GM18907 (cell line): Measurements from ENCODE around the gene ISG20.
"Not testable (repeated sequence)": the region's sequence is repeated elsewhere in the genome, so short reads cannot be mapped to it uniquely, and the experiment has no call there.

Source experiments
- ATAC-seq: cut with Tn5 transposase; IDR thresholded peaks from one replicate; pipeline ENCODE4 v1.9.1; 2021; ENCODE audit warnings: mild to moderate bottlenecking, moderate library complexity; ENCODE audit not compliant: unreplicated experiment

The ISG20 gene

GRCh38 chr15:88636050-88636449 lies 2.8 kb upstream of the ISG20 start:
- no peak for ATAC-seq

DNA sequence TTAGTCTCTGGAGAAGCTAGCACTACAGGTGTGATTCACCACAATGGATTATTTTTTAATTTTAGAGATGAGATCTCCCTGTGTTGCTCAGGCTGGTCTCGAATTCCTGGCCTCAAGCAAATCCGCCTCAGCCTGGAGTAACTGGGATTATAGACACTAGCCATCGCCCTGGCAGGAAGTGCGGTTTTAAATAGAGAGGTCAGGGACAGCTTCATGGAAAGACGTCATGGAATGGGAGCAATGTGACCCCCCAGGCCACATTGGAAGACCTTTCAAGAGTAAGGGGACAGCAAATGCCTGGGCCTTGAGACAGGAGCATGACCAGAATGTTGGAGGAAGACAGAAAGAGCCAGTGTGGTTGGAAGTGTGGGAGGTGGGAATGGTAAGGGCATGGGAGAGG lies 2.2 kb upstream of the ISG20 start:
- ATAC-seq, result no peak

DNA sequence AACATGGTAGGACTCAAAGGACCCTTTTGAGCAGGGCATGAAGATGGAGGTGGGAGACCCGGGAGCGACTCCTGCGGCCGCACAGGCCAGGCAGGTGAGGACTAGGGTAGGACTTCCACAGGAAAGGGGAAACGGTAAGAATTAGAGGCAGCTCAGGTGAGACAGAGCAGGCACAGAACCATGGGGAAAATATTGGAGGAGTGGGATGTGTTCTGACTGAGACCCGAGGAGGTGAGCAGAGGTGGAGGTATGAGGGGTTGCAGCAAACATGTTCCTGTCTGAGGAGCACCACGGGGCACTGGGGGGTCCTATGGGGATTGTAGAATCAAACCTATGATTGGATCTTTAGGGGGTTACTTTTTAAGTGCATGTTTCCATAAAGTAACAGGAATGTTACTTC lies 1.4 kb upstream of the ISG20 start:
- no peak for ATAC-seq

DNA sequence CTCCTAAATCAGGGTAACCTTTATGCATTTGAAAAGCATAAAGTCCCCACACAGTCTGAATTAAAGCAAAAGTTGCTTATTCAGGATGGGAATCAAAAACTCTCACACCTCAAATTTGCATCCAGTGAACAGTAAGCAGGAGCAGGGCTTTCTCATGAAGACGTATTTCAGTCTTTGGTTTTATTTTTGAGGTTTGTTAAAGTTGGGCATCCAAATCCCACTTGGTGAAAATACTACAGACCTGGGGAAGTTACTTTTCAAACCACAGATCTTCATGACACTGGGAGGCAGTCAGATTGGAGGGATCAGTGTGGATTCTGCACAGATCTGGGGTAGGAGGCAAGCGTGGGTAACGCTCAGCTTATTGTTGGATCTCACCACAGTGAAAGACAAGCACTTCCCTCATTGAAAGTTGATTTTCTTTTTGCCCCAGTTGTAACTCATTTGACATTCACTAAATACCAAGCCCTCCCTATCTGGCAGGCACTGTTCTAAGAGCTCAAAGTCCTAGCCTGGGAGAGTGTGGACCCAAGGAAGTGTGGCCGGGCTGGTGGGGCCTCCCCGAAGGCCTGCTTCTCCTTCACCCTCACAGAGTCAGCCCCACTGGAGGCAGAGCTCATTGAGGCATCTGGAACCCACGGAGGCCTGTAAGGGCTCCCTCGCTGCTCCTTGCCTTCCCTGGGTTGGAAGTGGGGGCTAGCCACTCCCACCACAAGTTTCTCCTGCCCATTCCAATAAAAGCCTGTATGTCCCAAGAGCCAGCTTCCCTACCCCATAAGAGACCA lies 783 bp upstream of the ISG20 start:
- no peak for ATAC-seq

GRCh38 chr15:88641959-88642452 lies 3.2 kb downstream of the ISG20 start:
- ATAC-seq, result no peak

GRCh38 chr15:88642514-88642913 lies 3.7 kb downstream of the ISG20 start:
- not testable (repeated sequence) for ATAC-seq

- ATAC-seq, result no peak
These were observed 5.9 kb downstream of the ISG20 start for GRCh38 chr15:88644741-88645140.

DNA sequence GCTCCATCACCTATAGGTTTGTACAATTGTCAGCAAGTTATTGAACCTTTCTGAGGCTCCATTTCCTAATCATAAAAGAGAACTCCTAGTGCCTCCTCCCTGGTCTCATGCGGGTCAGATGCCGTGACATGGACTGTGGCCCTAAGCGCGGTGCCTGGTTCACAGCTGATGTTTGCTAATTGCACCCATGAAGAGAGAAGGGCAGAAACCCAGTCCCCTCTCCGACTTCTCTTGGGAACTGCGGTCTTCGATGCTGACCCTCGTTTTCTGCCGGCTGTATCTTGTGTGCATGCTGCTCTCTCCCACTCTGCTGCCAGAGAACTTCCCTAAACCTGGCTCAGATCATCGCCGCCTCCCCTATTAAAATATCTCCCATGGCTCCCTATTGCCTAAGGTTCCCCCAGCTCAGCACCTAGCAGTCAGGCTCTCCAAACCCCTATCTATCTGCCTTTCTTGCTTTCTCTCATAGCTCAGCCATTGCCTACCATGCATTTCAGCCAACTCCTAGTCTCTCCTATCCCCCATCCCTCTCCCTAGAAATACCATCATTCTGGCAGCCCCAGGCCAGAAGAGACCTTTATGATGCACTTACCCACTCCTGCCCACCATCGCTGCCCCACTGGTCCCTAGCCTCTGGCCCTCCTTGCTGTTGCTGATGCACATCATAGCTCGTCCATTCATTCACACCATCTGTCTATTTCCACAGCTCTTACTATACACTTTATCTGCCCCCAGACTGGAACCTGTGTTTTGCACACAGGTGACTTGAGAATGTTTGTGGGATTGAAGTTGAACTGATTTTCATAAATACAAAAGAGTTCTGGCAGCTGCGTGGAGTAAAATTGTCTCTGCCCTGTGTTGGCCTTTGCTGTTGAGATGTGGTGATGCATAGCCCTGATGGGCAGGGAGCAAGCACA lies 6.6 kb downstream of the ISG20 start:
- ATAC-seq, result no peak

- no peak for ATAC-seq
These were observed 7.2 kb downstream of the ISG20 start for GRCh38 chr15:88646088-88646405.

DNA sequence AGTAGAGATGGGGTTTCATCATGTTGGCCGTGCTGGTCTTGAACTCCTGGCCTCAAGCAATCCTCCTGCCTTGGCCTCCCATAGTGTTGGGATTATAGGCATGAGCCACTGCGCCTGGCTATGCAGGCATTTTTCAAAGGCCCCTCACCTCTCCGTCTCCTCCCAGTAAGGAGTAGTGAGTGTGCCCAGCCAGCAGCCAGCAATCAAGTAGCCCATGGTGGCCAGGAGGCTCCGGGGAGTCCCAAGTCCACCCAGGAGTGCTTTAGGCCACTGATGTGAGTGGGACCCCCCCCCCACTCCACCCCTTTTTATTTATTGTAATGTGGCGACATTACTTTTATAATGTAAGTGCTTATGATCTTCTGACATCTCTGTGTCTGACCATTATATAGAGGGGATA lies 8.1 kb downstream of the ISG20 start:
- ATAC-seq, result no peak

DNA sequence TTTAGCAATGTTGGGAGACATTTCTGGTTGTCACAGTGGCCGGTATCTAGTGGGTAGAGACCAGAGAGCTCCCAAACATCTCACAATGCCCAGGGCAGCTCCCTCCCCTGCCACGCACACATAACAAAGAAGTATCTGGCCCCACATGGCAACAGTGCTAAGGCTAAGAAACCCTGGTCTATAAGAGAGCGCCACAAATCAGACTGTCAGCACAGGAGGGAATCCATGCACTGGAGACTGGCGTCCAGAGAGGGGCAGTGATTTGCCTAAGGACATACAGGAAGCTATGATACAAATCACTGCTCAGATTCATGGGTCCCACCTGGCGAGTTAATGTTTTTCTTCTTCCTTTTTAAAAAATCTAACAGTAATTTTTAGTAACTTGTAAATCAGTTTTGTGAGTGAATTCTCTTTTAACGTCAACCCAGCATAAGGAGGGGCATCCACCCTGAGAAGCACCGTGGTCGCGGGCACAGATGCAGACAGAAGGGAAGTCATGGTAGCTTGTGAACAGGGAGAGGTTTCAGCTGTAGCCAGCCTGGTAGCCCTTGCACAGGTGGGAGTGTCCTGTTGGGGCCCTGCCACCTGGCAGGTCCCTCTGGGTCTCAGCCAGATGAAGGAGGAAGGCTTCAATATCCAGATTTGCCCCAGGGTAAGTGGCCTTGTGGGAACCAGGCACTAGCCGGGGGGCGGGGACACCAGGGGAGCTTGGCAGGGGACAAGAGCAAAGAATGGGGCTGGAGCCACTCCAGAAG lies 8.7 kb downstream of the ISG20 start:
- ATAC-seq, result no peak

- no peak for ATAC-seq
These were observed 9.8 kb downstream of the ISG20 start for GRCh38 chr15:88648357-88649214.

DNA sequence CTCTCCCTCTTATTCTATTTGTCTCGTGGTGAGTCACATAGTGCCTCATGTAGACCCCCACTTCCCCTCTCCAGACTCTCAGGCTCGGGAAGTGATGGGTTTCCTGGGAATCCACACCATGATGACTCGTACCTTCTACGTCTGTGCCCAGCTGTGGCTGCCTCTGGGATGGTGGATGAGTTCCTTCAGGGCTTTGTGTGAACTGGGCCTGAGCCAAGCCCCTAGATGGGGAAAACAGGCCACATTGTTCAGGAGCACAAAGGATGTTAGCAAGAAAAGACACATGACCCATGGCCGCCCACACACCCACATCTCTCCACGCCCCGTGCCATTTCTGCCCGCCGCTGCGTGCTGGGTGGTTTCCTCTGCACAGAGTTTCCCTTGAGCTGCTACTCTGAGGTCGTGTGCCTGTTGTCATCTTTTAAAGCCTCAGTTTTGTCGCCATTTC lies 10.5 kb downstream of the ISG20 start:
- ATAC-seq, result no peak

GRCh38 chr15:88649753-88650551 lies 11.1 kb downstream of the ISG20 start:
- no peak for ATAC-seq

GRCh38 chr15:88650556-88650955 lies 11.7 kb downstream of the ISG20 start:
- ATAC-seq, result no peak

DNA sequence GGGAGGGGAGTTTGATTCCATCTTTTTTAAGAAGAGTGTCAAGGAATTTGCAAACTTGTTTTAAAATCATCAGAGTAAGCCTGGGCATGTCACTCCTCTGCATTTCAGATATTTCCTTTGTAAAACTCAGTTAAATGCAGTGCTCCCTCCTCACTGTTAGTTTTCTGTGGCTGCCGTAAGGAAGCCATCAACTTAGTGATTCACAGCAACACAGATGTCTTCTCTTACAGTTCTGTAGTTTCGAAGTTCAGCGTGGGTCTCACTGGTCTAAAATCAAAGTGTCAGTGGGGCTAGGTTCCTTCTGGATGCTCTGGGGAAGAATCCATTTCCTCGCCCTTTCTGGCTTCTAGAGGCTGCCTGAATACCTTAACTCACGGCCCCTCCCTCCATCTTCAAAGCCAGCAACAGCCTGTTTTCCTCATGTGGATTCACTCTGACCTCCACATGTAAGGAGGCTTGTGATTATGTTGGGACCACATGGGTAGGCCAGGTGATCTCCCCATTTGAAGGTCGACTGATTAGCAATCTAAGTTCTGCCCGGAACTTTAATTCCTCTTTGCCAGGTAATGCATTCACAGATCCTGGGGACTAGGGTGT lies 12.4 kb downstream of the ISG20 start:
- ATAC-seq, result no peak

GRCh38 chr15:88651971-88652370 lies 13.2 kb downstream of the ISG20 start:
- no peak for ATAC-seq

- ATAC-seq, result no peak
These were observed 13.8 kb downstream of the ISG20 start for GRCh38 chr15:88652456-88653199.
